Measurements from ENCODE around the gene FOXD2.

- TF ChIP-seq CTCF (IDR thresholded peaks at IDR 0.05) (no peak), EZH2 (IDR thresholded peaks at IDR 0.05; ENCODE audit: borderline replicate concordance, insufficient read depth, low read depth, low read length, poor library complexity, severe bottlenecking) (no peak)
Measured at GRCh38 chr1:47448462-47449222, 10.8 kb downstream of the FOXD2 start.
